ENCODE data around the gene ANKRD30A. TPM values are rescaled to one million over a fixed set of nuclear protein-coding genes. Genes with fewer than 3 reads are reported as not detected.
"Not testable (repeated sequence)": the region's sequence is repeated elsewhere in the genome, so short reads cannot be mapped to it uniquely, and the experiment has no call there.

Gene ANKRD30A
- total RNA-seq, 2 experiments from 2014 or later = not detected

DNA sequence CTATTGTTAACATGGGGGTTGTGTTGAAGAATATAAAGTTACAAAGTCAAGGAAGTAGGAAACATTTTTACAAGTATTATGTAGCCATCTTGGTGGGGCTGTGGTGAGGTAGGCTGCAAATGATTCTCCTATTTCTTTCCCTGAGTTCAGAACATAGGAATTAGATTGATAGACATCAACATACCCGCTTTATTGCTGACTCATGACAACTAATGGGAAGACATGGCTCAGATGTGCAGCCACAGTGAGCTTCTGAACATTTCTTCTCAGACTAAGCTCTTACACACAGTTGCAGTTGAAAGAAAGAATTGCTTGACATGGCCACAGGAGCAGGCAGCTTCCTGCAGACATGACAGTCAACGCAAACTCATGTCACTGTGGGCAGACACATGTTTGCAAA is 110.7 kb downstream of the ANKRD30A start:
- Mint-ChIP-seq H3K36me3 (ENCODE audit: low read depth) (no peaks in the 10 kb centered on the region), H3K27ac (no peak overlapping the region), H3K4me3 (no peak overlapping the region), H3K9me3 (peaks cover 11% of the 10 kb centered on the region), H3K27me3 (no peaks in the 10 kb centered on the region), H3K4me1 (ENCODE audit: low read depth) (no peaks in the 10 kb centered on the region)
- CTCF ChIA-PET = no interaction called here
- H3K4me3 ChIP-seq (ENCODE audit: low read length) = no peak overlapping the region
- H3K9me3 ChIP-seq (ENCODE audit: control insufficient read depth in 1 of 2, insufficient read depth in 1 of 2, low read length in 2 of 2) = peaks cover 0 to 5% of the 10 kb centered on the region in 2 experiments
- DNase-seq = no peak
- no peaks in the 10 kb centered on the region for H3K27me3 ChIP-seq (ENCODE audit: control insufficient read depth in 1 of 2, insufficient read depth in 2 of 2, low read length in 2 of 2)
- TF ChIP-seq, protein P1, sequence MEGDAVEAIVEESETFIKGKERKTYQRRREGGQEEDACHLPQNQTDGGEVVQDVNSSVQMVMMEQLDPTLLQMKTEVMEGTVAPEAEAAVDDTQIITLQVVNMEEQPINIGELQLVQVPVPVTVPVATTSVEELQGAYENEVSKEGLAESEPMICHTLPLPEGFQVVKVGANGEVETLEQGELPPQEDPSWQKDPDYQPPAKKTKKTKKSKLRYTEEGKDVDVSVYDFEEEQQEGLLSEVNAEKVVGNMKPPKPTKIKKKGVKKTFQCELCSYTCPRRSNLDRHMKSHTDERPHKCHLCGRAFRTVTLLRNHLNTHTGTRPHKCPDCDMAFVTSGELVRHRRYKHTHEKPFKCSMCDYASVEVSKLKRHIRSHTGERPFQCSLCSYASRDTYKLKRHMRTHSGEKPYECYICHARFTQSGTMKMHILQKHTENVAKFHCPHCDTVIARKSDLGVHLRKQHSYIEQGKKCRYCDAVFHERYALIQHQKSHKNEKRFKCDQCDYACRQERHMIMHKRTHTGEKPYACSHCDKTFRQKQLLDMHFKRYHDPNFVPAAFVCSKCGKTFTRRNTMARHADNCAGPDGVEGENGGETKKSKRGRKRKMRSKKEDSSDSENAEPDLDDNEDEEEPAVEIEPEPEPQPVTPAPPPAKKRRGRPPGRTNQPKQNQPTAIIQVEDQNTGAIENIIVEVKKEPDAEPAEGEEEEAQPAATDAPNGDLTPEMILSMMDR (IDR thresholded peaks at IDR 0.05) = no peak
- no peaks in the 10 kb centered on the region for H3K36me3 ChIP-seq (ENCODE audit: insufficient read depth, low read length)
- intact Hi-C loops (cut with DNase I, micrococcal nuclease) = loop anchor here in 1 of 2 experiments (10.0 kb wide), 1 partner anchor 61 kb away; no protein-coding TSS in a partner anchor
- ATAC-seq (ENCODE audit: poor library complexity) = no peak
- POLR2A ChIA-PET = no interaction called here
- no peaks in the 10 kb centered on the region for H3K4me1 ChIP-seq (ENCODE audit: insufficient read depth, low read length)
- no peak overlapping the region for H3K27ac ChIP-seq (ENCODE audit: low read depth in 1 of 2, low read length in 2 of 2)

DNA sequence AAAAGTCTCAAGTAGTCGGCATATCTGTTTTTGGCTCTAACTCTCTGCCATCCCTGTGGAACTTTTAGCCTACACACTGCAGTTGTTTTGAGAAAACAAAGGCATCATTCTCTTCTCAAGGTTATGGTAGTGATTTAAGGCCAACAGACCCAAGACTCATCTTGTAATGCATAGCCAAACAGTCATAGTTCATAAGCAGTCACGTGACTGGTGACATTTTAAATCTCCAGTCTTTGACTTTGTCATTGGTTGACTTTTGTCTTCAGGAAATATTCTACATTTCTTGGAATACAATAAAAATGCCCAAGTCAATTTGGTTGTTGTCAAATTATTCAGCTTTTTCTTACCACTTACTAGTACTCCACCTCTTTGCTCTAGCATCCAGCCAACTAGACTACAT is 114.8 kb downstream of the ANKRD30A start:
- no peaks in the 10 kb centered on the region for H3K36me3 Mint-ChIP-seq (ENCODE audit: low read depth)
- POLR2A ChIA-PET = no interaction called here
- no peaks in the 10 kb centered on the region for H3K4me1 Mint-ChIP-seq (ENCODE audit: low read depth)
- Histone ChIP-seq H3K27ac (ENCODE audit: low read depth in 1 of 2, low read length in 2 of 2) (no peak overlapping the region), H3K4me1 (ENCODE audit: insufficient read depth, low read length) (no peaks in the 10 kb centered on the region), H3K9me3 (ENCODE audit: control insufficient read depth in 1 of 2, insufficient read depth in 1 of 2, low read length in 2 of 2) (peaks cover 0 to 5% of the 10 kb centered on the region in 2 experiments), H3K4me3 (ENCODE audit: low read length) (no peak overlapping the region), H3K27me3 (ENCODE audit: control insufficient read depth in 1 of 2, insufficient read depth in 2 of 2, low read length in 2 of 2) (no peaks in the 10 kb centered on the region), H3K36me3 (ENCODE audit: insufficient read depth, low read length) (no peaks in the 10 kb centered on the region)
- peaks cover 9% of the 10 kb centered on the region for H3K9me3 Mint-ChIP-seq
- CTCF ChIA-PET = no interaction called here
- H3K27ac Mint-ChIP-seq = no peak overlapping the region
- intact Hi-C loops (cut with DNase I, micrococcal nuclease) = no loop called here
- no peaks in the 10 kb centered on the region for H3K27me3 Mint-ChIP-seq
- TF ChIP-seq, protein P1 (IDR thresholded peaks at IDR 0.05) = no peak
- no peak for ATAC-seq (ENCODE audit: poor library complexity)
- H3K4me3 Mint-ChIP-seq = no peak overlapping the region
- DNase-seq = no peak

DNA sequence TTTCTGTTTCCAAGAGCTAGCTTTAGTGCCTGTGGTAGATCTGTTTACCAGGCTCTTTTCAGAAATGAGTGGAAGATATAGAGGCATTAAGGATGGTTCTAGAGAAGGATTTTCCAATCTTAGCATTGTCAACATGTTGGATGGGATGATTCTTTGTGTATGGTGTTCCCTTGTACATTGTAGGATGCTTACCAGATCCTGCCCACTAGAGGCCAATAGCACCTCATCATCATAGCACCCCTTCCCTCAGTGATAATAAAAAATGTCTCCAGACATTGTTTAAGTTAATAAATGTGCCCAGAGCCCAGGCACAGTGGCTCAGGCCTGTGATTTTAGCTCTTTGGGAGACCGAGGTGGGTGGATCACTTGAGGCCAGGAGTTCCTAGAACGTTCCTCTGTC is 121.2 kb downstream of the ANKRD30A start:
- Mint-ChIP-seq H3K36me3 (ENCODE audit: low read depth) (no peaks in the 10 kb centered on the region), H3K4me3 (no peak overlapping the region), H3K9me3 (peaks cover 12% of the 10 kb centered on the region), H3K4me1 (ENCODE audit: low read depth) (no peaks in the 10 kb centered on the region), H3K27me3 (no peaks in the 10 kb centered on the region), H3K27ac (no peak overlapping the region)
- TF ChIP-seq, protein P1 (IDR thresholded peaks at IDR 0.05) = no peak
- DNase-seq = no peak
- POLR2A ChIA-PET = no interaction called here
- no peak for ATAC-seq (ENCODE audit: poor library complexity)
- Histone ChIP-seq H3K27me3 (ENCODE audit: control insufficient read depth in 1 of 2, insufficient read depth in 2 of 2, low read length in 2 of 2) (no peaks in the 10 kb centered on the region), H3K27ac (ENCODE audit: low read depth in 1 of 2, low read length in 2 of 2) (no peak overlapping the region), H3K9me3 (ENCODE audit: control insufficient read depth in 1 of 2, insufficient read depth in 1 of 2, low read length in 2 of 2) (peaks cover 0 to 3% of the 10 kb centered on the region in 2 experiments), H3K4me3 (ENCODE audit: low read length) (no peak overlapping the region), H3K36me3 (ENCODE audit: insufficient read depth, low read length) (no peaks in the 10 kb centered on the region), H3K4me1 (ENCODE audit: insufficient read depth, low read length) (no peaks in the 10 kb centered on the region)
- intact Hi-C loops (cut with DNase I, micrococcal nuclease) = no loop called here
- CTCF ChIA-PET = no interaction called here

DNA sequence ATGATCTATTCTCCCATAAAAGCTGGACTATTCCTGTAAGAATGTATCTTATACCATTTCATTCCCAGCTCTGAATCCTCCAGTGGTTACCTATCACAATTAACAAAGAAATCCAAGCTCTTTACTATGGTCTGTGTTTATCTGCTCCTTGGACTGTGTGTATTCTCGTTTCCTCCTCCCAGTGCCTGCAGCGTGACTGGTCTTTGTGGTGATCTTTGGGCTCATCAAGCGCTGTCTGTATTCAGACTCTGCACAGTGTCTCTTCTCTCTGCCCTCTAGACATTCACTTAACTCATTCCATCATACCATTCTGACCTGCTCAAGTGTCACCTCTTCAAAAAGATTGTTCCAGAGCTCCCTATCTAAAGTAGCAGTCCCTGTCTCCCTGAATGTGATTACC is 130.4 kb downstream of the ANKRD30A start:
- not testable (repeated sequence) for H3K27ac Mint-ChIP-seq

More for the DNA sequence above, 130.4 kb downstream of the ANKRD30A start:
- DNase-seq; H3K36me3 ChIP-seq (ENCODE audit: insufficient read depth, low read length); H3K4me1 ChIP-seq (ENCODE audit: insufficient read depth, low read length); H3K4me3 Mint-ChIP-seq; H3K27me3 ChIP-seq (ENCODE audit: control insufficient read depth in 1 of 2, insufficient read depth in 2 of 2, low read length in 2 of 2); POLR2A ChIA-PET; ATAC-seq (ENCODE audit: poor library complexity); CTCF ChIA-PET; H3K4me3 ChIP-seq (ENCODE audit: low read length); H3K27me3 Mint-ChIP-seq; H3K27ac ChIP-seq (ENCODE audit: low read depth in 1 of 2, low read length in 2 of 2); H3K36me3 Mint-ChIP-seq (ENCODE audit: low read depth); H3K4me1 Mint-ChIP-seq (ENCODE audit: low read depth): not testable (repeated sequence)
- H3K9me3 ChIP-seq (ENCODE audit: control insufficient read depth in 1 of 2, insufficient read depth in 1 of 2, low read length in 2 of 2) = peaks cover 0 to 11% of the 10 kb centered on the region in 2 experiments
- intact Hi-C loops (cut with DNase I, micrococcal nuclease) = loop anchor here in 1 of 2 experiments (10.0 kb wide), 1 partner anchor 61 kb away; no protein-coding TSS in a partner anchor
- H3K9me3 Mint-ChIP-seq = peaks cover 17% of the 10 kb centered on the region

Measured in CD4-positive, alpha-beta T cell (primary cell).